HepG2 (cell line): Measurements from ENCODE around the gene THEM4. TPM values are rescaled to one million over a fixed set of nuclear protein-coding genes. Genes with fewer than 3 reads are reported as not detected.
A peak's percentile ranks its signal among the peaks of the same experiment; 100 is the strongest.

ENCODE experiments used
- ARID4A ChIP-seq: sonication (generic); formaldehyde crosslinking; IDR thresholded peaks from 2 replicates; pipeline ENCODE4 v1.5.0; 2020; ENCODE audit warnings: mild to moderate bottlenecking, missing genetic modification reagents, borderline replicate concordance
- HNRNPL ChIP-seq: fragments of 200-400 bp; formaldehyde crosslinking; IDR thresholded peaks from 2 replicates; pipeline ENCODE4 v1.6.1; 2017; ENCODE audit warnings: mild to moderate bottlenecking, low read depth, low read length
- MXI1 ChIP-seq: IDR thresholded peaks from 3 replicates; pipeline ENCODE4 v1.6.1; 2012; ENCODE audit warnings: low read depth, low read length, inconsistent platforms, borderline replicate concordance
- NFKBIZ ChIP-seq: IDR thresholded peaks from 2 replicates; pipeline ENCODE4 v1.6.1; 2018; ENCODE audit warnings: missing genetic modification reagents, missing compliant biosample characterization
- RBFOX2 ChIP-seq: fragments of 200-400 bp; formaldehyde crosslinking; IDR thresholded peaks from 2 replicates; pipeline ENCODE4 v1.6.1; 2017; ENCODE audit warnings: low read depth, mild to moderate bottlenecking, low read length
- SP5 ChIP-seq: IDR thresholded peaks from 2 replicates; pipeline ENCODE4 v1.6.1; 2016; ENCODE audit warnings: low read depth, borderline replicate concordance
- SRF ChIP-seq: IDR thresholded peaks from 2 replicates; pipeline ENCODE4 v1.6.1; 2011; ENCODE audit warnings: mild to moderate bottlenecking, low read depth, low read length, moderate library complexity
- ZBTB42 ChIP-seq: sonication (generic); formaldehyde crosslinking; IDR thresholded peaks from 2 replicates; pipeline ENCODE4 v1.5.0; 2020; ENCODE audit warnings: mild to moderate bottlenecking, missing genetic modification reagents
- ZIK1 ChIP-seq: sonication (generic); formaldehyde crosslinking; IDR thresholded peaks from 2 replicates; pipeline ENCODE4 v1.5.0; 2020; ENCODE audit warnings: mild to moderate bottlenecking, low read depth, missing genetic modification reagents, borderline replicate concordance
- ZNF414 ChIP-seq: sonication (generic); formaldehyde crosslinking; IDR thresholded peaks from 2 replicates; pipeline ENCODE4 v1.5.0; 2020; ENCODE audit warnings: missing genetic modification reagents
- polyA plus RNA-seq, 8 experiments: library from polyadenylated mRNA; depleted of rRNA in 3 of 8; stranded (reverse) in 7 of 8; unstranded in 1 of 8; fragments of >200 nt; fragmentation: Illumina TruSeq in 4 of 8; extraction: Trizol in 4 of 8; gene quantifications; 2 replicates each; pipeline versions ENCODE4 v1.2.1 to v1.2.3, GENCODE V29; 2011 to 2016; ENCODE audit warnings: low read depth in 4 of 8, missing spikeins in 1 of 8, mixed read lengths in 1 of 8; ENCODE audit not compliant: insufficient read depth in 1 of 8
- total RNA-seq, 5 experiments: library from RNA; depleted of rRNA; stranded (reverse); fragments of >200 nt; fragmentation: Illumina TruSeq; extraction: Trizol; gene quantifications; 2 replicates each; pipeline ENCODE4 v1.2.3, GENCODE V29; 2016; ENCODE audit warnings: low read depth in 1 of 5
- TF ChIP-seq, protein P1 (sequence below), 2 experiments: sonication (generic) in 1 of 2; formaldehyde crosslinking in 1 of 2; IDR thresholded peaks; 2 replicates each; pipeline versions ENCODE4 v1.6.1 to v1.9.0; 2014 to 2022; ENCODE audit warnings: antibody characterized with exemption in 1 of 2, borderline replicate concordance in 1 of 2, inconsistent platforms in 1 of 2, low read depth in 1 of 2, missing genetic modification reagents in 1 of 2
- TF ChIP-seq, protein P2 (sequence below): sonication (generic); formaldehyde crosslinking; IDR thresholded peaks from 2 replicates; pipeline ENCODE4 v1.4.0; 2020; ENCODE audit warnings: missing genetic modification reagents
- TF ChIP-seq, protein P3 (sequence below): sonication (generic); formaldehyde crosslinking; IDR thresholded peaks from 2 replicates; pipeline ENCODE4 v1.4.0; 2020; ENCODE audit warnings: missing genetic modification reagents

The THEM4 gene
- total and polyA plus RNA-seq, 2 of the 13 experiments (the other 11 are each of a cell fraction or from before 2014, with no cell fraction given): 10.9 to 13.9 TPM

DNA sequence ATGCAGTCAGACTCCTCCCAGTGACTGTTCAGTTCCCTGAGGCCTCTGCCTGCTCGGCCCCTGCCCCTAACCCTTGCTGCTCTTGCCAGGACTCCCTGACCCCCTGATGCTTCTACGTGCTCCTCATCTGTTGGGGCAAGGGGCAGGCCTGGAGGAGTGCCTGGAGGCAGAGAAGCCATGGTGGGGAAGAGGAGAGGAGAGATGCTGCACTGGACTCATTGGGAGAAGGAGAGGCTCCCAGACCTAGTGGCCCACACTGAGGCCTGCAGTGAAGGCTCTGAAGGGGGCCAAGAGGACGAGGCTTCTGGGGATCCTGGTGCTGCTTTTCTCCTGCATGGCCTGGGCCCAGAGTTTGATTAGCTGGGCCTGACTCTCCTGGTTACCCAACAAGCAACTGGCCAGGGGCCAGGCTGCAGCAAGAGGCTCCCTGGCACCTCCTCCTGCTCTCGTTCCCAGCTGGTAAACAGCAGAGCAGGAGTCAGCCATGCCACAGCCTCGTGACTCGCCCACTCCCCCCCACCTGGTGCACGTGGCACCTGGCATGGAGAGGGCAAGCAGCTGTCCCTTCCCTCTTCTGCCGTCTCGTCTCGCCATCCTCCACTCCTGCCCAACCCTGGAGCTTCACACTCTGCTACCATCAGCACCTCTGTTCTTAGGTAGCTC lies 76.9 kb downstream of the THEM4 start (continued):
- TF ChIP-seq, protein P1, sequence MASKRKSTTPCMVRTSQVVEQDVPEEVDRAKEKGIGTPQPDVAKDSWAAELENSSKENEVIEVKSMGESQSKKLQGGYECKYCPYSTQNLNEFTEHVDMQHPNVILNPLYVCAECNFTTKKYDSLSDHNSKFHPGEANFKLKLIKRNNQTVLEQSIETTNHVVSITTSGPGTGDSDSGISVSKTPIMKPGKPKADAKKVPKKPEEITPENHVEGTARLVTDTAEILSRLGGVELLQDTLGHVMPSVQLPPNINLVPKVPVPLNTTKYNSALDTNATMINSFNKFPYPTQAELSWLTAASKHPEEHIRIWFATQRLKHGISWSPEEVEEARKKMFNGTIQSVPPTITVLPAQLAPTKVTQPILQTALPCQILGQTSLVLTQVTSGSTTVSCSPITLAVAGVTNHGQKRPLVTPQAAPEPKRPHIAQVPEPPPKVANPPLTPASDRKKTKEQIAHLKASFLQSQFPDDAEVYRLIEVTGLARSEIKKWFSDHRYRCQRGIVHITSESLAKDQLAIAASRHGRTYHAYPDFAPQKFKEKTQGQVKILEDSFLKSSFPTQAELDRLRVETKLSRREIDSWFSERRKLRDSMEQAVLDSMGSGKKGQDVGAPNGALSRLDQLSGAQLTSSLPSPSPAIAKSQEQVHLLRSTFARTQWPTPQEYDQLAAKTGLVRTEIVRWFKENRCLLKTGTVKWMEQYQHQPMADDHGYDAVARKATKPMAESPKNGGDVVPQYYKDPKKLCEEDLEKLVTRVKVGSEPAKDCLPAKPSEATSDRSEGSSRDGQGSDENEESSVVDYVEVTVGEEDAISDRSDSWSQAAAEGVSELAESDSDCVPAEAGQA (IDR thresholded peaks at IDR 0.05; ENCODE audit: low read depth): 0 out of 2 replicates have a peak, but pooled peaks have one; percentile 18
- TF ChIP-seq, protein P1 (CRISPR knock-in tag; IDR thresholded peaks at IDR 0.05; ENCODE audit: borderline replicate concordance): no peak
- TF ChIP-seq SRF: peak; percentile 36; the same call in 1 of the 2 replicates
- TF ChIP-seq SP5: peak; percentile 55
- TF ChIP-seq, protein P2, sequence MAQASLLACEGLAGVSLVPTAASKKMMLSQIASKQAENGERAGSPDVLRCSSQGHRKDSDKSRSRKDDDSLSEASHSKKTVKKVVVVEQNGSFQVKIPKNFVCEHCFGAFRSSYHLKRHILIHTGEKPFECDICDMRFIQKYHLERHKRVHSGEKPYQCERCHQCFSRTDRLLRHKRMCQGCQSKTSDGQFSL (CRISPR knock-in tag): peak; percentile 93
- TF ChIP-seq, protein P3, sequence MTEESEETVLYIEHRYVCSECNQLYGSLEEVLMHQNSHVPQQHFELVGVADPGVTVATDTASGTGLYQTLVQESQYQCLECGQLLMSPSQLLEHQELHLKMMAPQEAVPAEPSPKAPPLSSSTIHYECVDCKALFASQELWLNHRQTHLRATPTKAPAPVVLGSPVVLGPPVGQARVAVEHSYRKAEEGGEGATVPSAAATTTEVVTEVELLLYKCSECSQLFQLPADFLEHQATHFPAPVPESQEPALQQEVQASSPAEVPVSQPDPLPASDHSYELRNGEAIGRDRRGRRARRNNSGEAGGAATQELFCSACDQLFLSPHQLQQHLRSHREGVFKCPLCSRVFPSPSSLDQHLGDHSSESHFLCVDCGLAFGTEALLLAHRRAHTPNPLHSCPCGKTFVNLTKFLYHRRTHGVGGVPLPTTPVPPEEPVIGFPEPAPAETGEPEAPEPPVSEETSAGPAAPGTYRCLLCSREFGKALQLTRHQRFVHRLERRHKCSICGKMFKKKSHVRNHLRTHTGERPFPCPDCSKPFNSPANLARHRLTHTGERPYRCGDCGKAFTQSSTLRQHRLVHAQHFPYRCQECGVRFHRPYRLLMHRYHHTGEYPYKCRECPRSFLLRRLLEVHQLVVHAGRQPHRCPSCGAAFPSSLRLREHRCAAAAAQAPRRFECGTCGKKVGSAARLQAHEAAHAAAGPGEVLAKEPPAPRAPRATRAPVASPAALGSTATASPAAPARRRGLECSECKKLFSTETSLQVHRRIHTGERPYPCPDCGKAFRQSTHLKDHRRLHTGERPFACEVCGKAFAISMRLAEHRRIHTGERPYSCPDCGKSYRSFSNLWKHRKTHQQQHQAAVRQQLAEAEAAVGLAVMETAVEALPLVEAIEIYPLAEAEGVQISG (CRISPR knock-in tag): peak; percentile 51; the same call in 1 of the 2 replicates
- peak; percentile 59; the same call in 1 of the 2 replicates for TF ChIP-seq ZNF414 (CRISPR knock-in tag)
- TF ChIP-seq ZBTB42: 0 out of 2 replicates have a peak, but pooled peaks have one; percentile 73
- TF ChIP-seq MXI1: peak; percentile 69; the same call in 1 of the 3 replicates
- no peak for TF ChIP-seq ZIK1 (CRISPR knock-in tag)
- TF ChIP-seq NFKBIZ (CRISPR knock-in tag): peak; percentile 53; the same call in 1 of the 2 replicates
- peak; percentile 88 for TF ChIP-seq HNRNPL
- no peak for TF ChIP-seq RBFOX2
- peak; percentile 64 for TF ChIP-seq ARID4A (CRISPR knock-in tag)
